Measurements from ENCODE around the gene ZSCAN5C.

- no peak for TF ChIP-seq CTCF (IDR thresholded peaks at IDR 0.05; ENCODE audit: low read length)
- no peak for TF ChIP-seq EZH2 (IDR thresholded peaks at IDR 0.05; ENCODE audit: borderline replicate concordance, low read length)
Measured at GRCh38 chr19:56191711-56192110, 10.4 kb upstream of the ZSCAN5C start.
